Fibroblast of skin of right quadriceps (primary cell): Measurements from ENCODE around the gene NFATC4.
"Not testable (repeated sequence)": the region's sequence is repeated elsewhere in the genome, so short reads cannot be mapped to it uniquely, and the experiment has no call there.

Experiments used
- DNase-seq: peaks from one replicate; pipeline ENCODE4 v3.0.0-alpha.2; 2013

The NFATC4 gene

DNA sequence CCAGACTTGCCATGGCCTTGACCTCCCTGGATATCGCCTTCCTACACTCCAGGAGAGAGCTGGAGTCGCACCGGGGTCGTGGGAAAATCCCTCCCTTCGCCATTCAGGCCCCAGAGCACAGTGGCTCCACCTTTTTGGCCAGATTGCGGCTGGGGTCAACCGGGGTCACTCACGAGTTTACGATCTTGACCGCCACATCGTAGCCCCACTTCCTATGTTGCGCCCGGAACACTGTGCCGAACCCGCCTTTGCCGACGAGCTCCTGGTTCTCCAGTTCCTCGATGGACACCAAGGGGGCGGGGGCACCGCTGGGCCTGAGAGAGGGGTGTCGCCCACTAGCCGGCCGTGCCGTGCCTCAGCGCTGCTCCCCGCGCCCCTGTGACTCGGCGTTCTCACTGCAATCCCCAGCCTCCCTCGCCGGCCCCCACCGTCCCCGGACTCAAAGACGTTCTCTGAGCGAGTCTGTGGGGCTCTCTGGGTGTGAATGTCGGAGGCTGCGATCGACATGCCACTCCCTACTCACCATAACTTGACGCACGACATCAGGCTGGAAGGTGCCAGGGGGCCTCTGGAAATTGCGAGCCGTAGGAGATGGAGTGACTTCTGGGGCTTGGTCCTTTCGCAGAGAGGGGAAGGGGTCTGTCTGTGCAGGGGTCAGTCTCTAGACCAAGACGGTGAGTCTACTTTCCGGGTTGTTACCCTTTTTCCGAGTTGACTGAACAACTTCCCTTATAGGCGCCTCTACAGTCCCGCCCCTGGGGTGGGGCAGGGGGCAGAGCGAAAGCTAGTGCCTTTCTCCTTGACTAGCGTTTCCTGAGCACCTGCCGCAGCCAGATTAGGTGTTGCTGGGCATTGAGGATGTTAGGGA lies 28.5 kb upstream of the NFATC4 start, which contains the start of gene RIPK3:
TSS of gene RIPK3 (minus strand) at position 708 of the 868 bp plus-strand sequence. CDS start at position 543, 165 bp downstream.
- DNase-seq: no peak

GRCh38 chr14:24340606-24341005 lies 27.4 kb upstream of the NFATC4 start:
- DNase-seq: no peak

DNA sequence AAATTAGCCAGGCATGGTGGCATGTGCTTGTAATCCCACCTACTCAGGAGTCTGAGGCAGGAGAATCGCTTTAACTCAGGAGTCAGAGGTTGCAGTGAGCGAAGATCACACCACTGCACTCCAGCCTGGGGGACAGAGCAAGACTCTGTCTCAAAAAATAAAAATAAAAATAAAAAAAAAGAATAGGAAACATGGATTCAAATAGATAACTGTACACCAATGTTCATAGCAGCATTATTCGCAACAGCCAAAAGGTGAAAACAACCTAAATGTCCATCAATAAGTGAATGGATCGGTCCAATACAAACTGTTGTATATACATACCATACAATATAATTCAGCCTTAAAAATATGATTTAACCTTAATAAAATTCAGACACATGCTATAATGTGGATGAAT lies 25.1 kb upstream of the NFATC4 start:
- DNase-seq: no peak

- DNase-seq: no peak
Measured at GRCh38 chr14:24343795-24344660, 24.0 kb upstream of the NFATC4 start.

- DNase-seq: no peak
Measured at GRCh38 chr14:24347134-24347533, 20.9 kb upstream of the NFATC4 start.

DNA sequence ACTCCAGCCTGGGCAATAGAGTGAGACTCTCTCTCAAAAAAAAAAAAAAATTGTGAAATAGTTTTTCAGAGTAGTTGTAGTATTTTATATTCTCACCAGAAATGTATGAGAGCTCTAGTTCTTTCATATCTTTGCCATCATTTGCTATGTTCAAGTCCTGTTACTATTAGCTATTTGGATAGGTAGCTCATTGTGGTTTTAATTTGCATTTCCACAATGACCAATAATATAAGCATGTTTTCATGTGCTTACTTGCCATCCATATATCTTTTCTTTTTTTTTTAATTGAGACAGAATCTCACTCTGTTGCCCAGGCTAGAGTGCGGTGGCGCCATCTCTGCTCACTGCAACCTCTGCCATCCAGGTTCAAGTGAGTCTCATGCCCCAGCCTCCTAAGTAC lies 19.8 kb upstream of the NFATC4 start:
- DNase-seq: no peak

DNA sequence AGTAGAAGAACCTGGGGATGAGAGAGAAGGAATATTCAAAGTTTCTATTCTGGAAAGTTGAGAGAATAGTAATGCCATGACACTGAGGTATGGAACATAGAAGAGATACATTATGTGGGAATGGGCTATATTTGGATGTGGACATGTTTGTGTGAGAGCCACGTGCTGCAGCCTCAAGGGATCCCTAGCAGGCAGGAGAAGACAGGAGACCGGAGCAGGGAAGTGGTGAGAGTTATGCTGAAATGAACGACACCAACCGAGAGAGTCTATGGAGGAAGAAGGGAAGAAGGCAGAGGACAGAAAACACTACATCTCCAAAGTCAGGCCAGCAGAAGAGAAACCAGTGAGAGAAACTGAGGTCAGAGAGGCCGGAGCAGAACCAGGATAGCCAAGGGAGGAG lies 18.2 kb upstream of the NFATC4 start:
- DNase-seq: no peak

GRCh38 chr14:24351517-24351916 lies 16.5 kb upstream of the NFATC4 start:
- DNase-seq: peak; percentile 30

DNA sequence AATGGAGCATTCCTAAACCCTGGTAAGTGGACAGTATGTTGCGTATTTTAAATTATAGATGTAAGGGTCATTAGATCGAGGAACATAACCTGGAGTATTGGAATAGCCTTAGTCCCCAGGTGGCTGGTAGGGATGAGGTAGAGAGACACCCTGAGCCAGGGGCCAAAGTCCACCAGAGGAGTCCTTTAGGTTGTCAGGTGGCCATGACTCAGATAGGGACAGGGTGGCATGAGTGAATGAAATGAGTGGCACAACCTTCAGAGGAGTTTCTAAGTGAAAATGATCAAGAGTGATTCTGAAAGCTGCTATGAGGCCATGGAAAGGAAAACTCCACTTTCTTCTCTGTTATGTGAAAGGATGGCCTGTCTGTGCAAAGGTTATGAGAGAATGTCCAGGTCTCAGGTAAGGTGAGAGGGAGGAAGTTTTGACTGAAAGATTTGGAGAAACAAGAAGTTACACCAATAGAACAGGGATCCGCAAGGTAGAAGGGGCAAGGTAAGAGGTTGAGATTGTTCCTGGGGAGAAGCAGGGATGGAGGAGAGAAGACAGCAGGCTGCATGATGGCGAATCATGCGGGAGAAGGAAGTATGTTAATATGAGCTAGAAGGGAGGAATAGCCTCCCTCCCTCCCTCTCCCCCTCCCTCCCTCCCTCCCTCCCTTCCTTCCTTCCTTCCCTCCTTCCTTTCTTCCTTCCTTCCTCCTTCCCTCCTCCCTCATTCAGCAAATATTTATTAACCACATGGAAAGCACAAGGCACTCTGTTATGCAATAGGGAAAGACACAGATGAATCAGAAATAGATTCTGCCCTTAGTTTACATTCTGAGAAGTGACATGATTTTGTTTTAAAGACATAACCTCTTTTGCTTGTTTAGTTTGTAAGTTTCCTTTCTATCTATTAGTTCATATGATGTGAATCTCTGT lies 14.2 kb upstream of the NFATC4 start:
- peak; percentile 58 for DNase-seq

DNA sequence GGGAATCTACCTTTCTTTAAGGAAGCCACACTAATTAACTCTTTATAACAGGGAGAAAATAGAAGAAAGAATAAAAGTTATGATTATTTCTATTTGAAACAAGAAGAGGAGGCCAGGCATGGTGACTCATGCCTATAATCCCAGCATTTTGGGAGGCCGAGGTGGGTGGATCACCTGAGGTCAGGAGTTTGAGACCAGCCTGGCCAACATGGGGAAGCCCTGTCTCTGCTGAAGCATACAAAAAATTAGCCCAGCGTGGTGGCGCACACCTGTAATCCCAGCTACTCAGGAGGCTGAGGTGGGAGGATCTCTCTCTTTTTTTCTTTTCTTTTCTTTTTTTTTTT lies 13.5 kb upstream of the NFATC4 start:
- DNase-seq: not testable (repeated sequence)

- DNase-seq: no peak
Measured at GRCh38 chr14:24355009-24355408, 13.0 kb upstream of the NFATC4 start.

GRCh38 chr14:24356208-24356607 lies 11.8 kb upstream of the NFATC4 start:
- DNase-seq: no peak

GRCh38 chr14:24360281-24360680 lies 7.7 kb upstream of the NFATC4 start:
- no peak for DNase-seq

DNA sequence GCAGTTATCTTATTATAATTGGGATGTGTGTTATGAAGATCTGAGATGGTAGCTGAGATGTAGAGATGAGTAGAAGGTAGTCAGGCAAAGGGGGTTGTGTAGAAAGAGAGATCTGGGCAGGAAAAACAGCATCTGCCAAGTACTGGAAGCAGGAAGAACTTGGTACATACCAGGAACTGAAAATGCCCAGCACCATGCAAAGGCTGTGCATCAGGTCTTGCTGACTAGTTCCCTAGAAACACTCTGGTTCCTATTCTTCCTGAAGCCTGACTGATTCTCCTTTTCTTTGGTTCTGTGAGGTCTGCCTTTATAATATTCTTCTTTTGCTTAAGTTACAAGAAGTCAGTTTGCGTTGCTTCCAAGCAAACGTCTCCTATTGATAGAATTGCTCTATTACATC lies 6.7 kb upstream of the NFATC4 start:
- DNase-seq: no peak

DNA sequence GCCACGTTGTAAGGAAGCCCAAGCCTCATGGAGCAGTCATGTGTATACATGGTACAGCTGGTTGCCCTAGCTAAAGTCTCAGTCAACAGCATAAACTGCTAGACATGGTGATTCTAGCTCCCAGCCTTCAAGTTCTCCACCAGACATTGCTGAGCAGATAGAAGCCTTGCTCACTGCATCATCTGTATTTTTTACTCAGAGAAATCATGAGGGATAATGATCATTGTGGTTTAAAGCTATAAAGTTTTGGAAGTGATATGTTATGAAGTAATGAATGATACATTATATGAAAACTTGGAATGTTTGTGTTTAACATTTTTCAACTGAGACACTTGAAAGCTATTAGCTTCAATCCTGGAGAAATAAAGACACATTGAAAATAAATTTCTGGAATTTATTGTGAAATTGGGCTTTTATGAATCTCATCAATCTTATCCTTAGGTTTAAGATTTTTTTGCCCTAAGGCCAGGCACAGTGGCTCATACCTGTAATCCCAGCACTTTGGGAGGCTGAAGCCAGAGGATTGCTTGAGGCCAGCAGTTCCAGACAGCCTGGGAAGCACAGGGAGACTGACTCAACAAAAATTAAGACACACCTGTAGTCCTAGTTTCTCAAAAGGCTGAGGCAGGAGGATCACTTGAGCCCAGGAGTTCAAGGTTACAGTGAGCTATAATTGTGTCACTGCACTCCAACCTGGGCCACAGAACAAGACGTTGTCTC lies 5.6 kb upstream of the NFATC4 start:
- peak; percentile 72 for DNase-seq

DNA sequence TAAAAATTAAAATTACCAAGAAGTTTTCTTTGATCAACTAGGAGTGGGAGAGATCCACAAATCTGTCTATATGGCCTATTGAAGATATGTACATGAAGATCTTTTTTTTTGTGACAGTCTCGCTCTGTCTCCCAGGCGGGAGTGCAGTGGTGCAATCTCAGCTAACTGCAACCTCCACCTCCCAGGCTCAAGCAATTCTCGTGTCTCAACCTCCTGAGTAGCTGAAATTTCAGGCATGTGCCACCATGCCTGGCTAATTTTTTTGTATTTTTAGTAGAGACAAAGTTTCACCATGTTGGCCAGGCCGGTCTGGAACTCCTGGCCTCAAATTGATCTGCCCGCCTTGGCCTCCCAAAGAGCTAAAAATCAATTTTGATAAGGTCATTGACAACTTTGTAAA lies 4.6 kb upstream of the NFATC4 start:
- DNase-seq: no peak

DNA sequence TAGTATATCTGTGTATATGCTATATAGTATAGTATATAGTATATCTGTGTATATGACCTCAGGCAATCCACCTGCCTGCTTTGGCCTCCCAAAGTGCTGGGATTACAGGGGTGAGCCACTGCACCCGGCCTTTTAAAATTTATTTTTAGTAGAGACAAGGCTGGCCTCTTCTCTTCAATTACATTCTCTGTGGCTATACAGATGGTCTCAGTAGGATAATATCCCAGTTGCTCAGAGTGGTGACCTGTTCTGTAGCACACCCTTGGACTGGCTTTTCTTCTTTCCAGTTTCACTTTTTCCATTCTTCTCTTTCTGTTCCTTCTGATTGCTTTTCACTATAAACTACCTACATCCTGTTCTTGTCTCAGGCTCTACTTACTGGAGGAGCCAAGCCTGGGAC lies 3.1 kb upstream of the NFATC4 start:
- no peak for DNase-seq

DNA sequence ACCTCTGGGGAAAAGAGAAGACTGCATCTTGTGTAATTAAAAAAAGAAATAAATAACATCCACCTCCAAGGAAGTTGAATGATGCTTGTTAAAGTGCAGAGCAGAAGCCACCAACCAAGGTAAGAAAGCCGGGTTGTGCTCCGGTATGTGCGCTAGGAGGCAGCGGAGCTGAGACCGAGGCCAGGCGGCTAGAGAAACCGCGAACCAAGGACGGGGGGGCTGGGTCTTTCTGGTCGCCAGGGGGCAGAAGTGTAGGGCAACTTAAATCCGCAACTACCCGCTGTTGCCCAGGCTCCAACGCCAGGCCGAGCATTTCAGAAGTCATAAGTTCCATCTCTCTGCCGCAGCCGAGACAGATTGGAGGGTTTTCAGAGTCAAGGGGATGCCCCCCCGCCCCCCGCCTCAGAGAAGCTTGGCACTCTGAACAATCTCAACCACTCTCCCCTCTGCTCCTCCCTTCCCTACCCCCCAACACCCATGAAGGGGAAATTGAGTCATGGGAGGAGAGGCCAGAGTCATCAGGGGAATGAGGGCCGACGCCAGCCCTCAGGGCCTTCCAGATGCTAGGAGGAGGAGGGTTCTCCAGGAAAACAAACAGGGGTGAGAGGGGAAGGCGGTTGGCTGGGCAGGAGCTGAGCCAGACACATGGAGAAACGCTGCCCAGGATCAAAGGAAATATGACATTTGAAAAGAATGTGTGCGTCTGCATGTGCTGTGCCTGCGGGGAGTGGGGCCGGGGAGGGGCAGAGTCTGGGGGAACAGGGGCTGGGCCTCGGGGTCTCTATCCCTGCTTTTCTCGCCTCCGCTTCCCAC lies 2.2 kb upstream of the NFATC4 start:
- peak; percentile 90 for DNase-seq

GRCh38 chr14:24366413-24366720 lies 1.6 kb upstream of the NFATC4 start:
- no peak for DNase-seq

GRCh38 chr14:24366721-24367513 lies 1.1 kb upstream of the NFATC4 start:
- peak; percentile 98 for DNase-seq

DNA sequence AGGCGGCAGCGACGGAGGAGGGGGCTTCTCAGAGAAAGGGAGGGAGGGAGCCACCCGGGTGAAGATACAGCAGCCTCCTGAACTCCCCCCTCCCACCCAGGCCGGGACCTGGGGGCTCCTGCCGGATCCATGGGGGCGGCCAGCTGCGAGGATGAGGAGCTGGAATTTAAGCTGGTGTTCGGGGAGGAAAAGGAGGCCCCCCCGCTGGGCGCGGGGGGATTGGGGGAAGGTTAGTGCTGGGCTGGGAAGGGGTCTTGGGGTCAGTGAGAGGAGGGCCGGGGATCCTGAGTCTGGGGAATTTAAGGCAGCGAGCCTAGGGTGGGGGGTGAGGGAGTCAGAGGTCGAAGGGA lies 203 bp downstream of the NFATC4 start:
- no peak for DNase-seq
